ENCODE results near the gene NLRX1. TPM values are rescaled to one million over a fixed set of nuclear protein-coding genes. Genes with fewer than 3 reads are reported as not detected.

The NLRX1 gene
- 17.5 and 22.5 TPM in 2 replicates for total RNA-seq

GRCh38 chr11:119168471-119169281, at the start of gene NLRX1:
Gene NLRX1 (plus strand): TSS chr11:119168725. CDS start chr11:119171404, 2,679 bp downstream.

GRCh38 chr11:119121008-119121810, 47.3 kb upstream of the NLRX1 start, which contains the start of gene HINFP:
Gene HINFP (plus strand): TSS chr11:119121580. CDS start chr11:119126945, 5,365 bp downstream.

GRCh38 chr11:119149018-119149785, 19.3 kb upstream of the NLRX1 start, which contains the start of gene ABCG4:
Gene ABCG4 (plus strand): TSS chr11:119149052. CDS start chr11:119149966, 914 bp downstream.

GRCh38 chr11:119205574-119206510, 37.3 kb downstream of the NLRX1 start, which contains the start of gene CBL:
Gene CBL (plus strand): TSS chr11:119206339. CDS start chr11:119206418, 79 bp downstream.

Other genes with a start within 250 kb of the NLRX1 start
- gene BCL9L, start 242.8 kb upstream of the NLRX1 start, total RNA-seq, result 13.9 and 22.9 TPM in 2 replicates
- not detected in 2 replicates for gene UPK2, start 212.4 kb upstream of the NLRX1 start, total RNA-seq
- not detected in 2 replicates for gene FOXR1, start 197.0 kb upstream of the NLRX1 start, total RNA-seq
- gene CENATAC, start 170.6 kb upstream of the NLRX1 start, total RNA-seq, result 24.2 and 27.2 TPM in 2 replicates
- 1,172 and 2,215 TPM in 2 replicates for gene RPS25, start 150.4 kb upstream of the NLRX1 start, total RNA-seq
- 54.2 and 66.2 TPM in 2 replicates for gene TRAPPC4, start 150.0 kb upstream of the NLRX1 start, total RNA-seq
- gene SLC37A4, start 137.8 kb upstream of the NLRX1 start, total RNA-seq, result 17.7 and 27.4 TPM in 2 replicates
- gene HYOU1, start 111.5 kb upstream of the NLRX1 start, total RNA-seq, result 230 and 263 TPM in 2 replicates
- gene VPS11, start 100.9 kb upstream of the NLRX1 start, total RNA-seq, result 25.5 and 32.3 TPM in 2 replicates
- 6.9 and 7.3 TPM in 2 replicates for gene HMBS, start 83.8 kb upstream of the NLRX1 start, total RNA-seq
- 27.2 and 34.9 TPM in 2 replicates for gene DPAGT1, start 66.9 kb upstream of the NLRX1 start, total RNA-seq
- 4.6 and 6.2 TPM in 2 replicates for gene C2CD2L, start 61.4 kb upstream of the NLRX1 start, total RNA-seq
- gene HINFP, start 47.1 kb upstream of the NLRX1 start, total RNA-seq, result 24.4 and 24.5 TPM in 2 replicates
- 0.33 and 1.1 TPM in 2 replicates for gene ABCG4, start 19.7 kb upstream of the NLRX1 start, total RNA-seq
- not detected in 2 replicates for gene NHERF4, start 16.8 kb downstream of the NLRX1 start, total RNA-seq
- gene CBL, start 37.6 kb downstream of the NLRX1 start, total RNA-seq, result 23.2 and 33.1 TPM in 2 replicates
- 1,416 and 4,821 TPM in 2 replicates for gene MCAM, start 148.4 kb downstream of the NLRX1 start, total RNA-seq
- gene RNF26, start 165.8 kb downstream of the NLRX1 start, total RNA-seq, result 6.4 and 7.2 TPM in 2 replicates
- 79.7 and 111 TPM in 2 replicates for gene C1QTNF5, start 172.2 kb downstream of the NLRX1 start, total RNA-seq
- gene MFRP, start 178.0 kb downstream of the NLRX1 start, total RNA-seq, result under 0.01 TPM in 2 replicates
- 0.29 TPM in 1 of 2 replicates, not detected in the other for gene USP2, start 213.0 kb downstream of the NLRX1 start, total RNA-seq

Data from vein endothelial cell (primary cell).